Measurements from ENCODE around the gene USB1. TPM values are rescaled to one million over a fixed set of nuclear protein-coding genes. Genes with fewer than 3 reads are reported as not detected.

The USB1 gene
- total and polyA plus RNA-seq, 2 donors (not counting 1 experiment from before 2014, with no cell fraction given): 18.8 to 32.7 TPM

DNA sequence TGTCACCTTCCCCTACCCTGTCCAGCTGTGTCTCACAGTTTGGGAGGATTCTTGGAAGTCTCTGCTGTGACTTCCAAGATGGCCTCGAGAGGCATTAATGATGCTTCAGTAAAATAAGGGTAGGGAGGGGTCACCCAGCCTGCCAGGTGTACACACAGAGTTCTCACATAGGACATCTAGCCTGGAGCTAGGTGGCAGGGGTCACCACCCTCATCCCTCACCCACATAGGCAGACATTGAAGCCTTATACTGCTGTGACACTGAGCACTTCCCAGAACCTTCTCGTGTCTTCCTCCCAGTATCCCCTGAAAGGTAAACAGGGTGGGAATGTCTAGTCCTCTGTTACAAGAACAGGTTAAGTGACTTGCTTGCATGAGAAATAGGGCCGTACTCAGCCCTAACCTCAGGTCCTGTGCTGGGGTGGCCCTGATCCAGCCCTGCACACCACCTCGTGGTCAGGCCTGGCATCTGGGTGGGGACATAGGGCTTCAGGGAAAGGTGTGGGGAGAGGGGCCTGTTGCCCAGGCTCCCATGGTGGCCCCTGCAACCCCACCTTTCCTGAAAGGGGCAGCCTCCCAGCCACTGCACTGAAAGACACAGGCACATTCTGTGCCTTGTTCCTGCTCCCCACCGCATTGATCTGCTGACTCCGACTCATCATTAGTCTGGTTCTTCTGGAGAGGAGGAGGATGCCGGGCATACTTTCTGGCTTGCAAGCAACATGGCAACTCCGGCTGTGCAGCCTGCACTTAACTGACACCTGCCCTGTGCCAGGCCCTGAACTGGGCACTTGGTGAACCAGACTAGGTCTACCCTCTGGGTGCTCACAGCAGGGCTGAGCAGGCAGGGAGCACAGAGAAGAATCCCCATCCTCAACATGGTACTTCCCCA lies 20.7 kb downstream of the USB1 start:
- Histone ChIP-seq H3K79me2 (ENCODE audit: control insufficient read depth, insufficient read depth, low read length) (no peaks in the 10 kb centered on the region), H3K9me3 (ENCODE audit: control insufficient read depth, insufficient read depth, low read depth, low read length) (no peaks in the 10 kb centered on the region), H3K36me3 (ENCODE audit: control insufficient read depth, insufficient read depth, low read length) (no peaks in the 10 kb centered on the region), H3K9ac (ENCODE audit: insufficient read depth, low read length) (no peak overlapping the region), H3K27ac (ENCODE audit: insufficient read depth, low read length) (peak overlapping the region; percentile 37), H2AFZ (ENCODE audit: low read length) (no peak overlapping the region), H3K4me1 (ENCODE audit: control insufficient read depth, extremely low read depth, insufficient read depth, low read length) (peaks cover 16% of the 10 kb centered on the region), H4K20me1 (ENCODE audit: control insufficient read depth, extremely low read depth, insufficient read depth, low read length) (no peaks in the 10 kb centered on the region), H3K4me3 (replicated peaks in 1 of 4; ENCODE audit: control extremely low read depth in 1 of 4, insufficient read depth in 1 of 4, low read depth in 3 of 4, low read length in 4 of 4) (no peak overlapping the region), H3K27me3 (ENCODE audit: control insufficient read depth, insufficient read depth, low read length) (peaks cover 2% of the 10 kb centered on the region), H3K4me2 (ENCODE audit: extremely low read depth, insufficient read depth, low read length) (peak overlapping the region; percentile 40)
- DNase-seq (ENCODE audit: low read depth in 2 of 2): peak; percentile 47 to 53
- no peak for TF ChIP-seq EZH2 (IDR thresholded peaks at IDR 0.05; ENCODE audit: low read length, missing control alignments)
- TF ChIP-seq, protein P1, sequence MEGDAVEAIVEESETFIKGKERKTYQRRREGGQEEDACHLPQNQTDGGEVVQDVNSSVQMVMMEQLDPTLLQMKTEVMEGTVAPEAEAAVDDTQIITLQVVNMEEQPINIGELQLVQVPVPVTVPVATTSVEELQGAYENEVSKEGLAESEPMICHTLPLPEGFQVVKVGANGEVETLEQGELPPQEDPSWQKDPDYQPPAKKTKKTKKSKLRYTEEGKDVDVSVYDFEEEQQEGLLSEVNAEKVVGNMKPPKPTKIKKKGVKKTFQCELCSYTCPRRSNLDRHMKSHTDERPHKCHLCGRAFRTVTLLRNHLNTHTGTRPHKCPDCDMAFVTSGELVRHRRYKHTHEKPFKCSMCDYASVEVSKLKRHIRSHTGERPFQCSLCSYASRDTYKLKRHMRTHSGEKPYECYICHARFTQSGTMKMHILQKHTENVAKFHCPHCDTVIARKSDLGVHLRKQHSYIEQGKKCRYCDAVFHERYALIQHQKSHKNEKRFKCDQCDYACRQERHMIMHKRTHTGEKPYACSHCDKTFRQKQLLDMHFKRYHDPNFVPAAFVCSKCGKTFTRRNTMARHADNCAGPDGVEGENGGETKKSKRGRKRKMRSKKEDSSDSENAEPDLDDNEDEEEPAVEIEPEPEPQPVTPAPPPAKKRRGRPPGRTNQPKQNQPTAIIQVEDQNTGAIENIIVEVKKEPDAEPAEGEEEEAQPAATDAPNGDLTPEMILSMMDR (conservative IDR thresholded peaks at IDR 0.05 in 1 of 2, IDR thresholded peaks at IDR 0.05 in 1 of 2; ENCODE audit: low read depth in 1 of 2, low read length in 2 of 2): no peak

DNA sequence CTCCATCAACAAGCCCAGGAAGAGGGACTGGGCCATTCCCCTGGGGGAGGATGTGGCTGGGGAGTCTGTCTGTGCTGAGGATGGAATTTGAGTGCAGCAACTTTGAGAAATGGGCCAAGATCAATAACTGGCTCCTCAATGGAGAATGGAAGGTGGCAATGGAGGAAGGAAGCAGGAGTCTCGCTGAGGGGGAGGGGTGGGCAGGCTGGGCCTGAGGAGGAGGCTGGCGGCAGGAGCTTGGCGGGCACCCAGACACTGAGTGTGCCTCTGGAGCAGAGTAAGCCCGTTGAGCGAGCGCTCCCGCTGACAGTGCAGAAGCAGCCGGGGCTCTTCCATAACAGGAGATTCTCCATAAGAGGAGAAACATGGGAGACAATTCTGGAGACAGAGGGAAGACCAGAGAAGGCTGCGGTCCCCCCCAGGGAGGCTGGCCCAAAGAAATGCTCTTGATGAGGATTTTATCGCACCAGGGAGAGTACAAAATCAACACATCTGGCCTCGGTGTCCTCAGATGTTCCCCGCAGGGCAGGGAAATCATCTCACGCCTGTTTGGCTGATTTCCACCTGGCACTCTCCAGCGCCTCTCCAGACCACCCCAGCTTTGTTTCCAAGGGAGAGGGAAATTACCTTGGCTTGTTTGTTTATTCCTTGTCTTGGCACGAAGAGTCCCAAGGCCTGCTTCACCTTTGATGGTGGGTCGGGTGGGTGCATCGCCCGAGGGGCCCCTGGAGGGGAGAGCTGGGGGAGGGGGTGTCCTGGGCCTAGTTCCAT lies 21.6 kb downstream of the USB1 start:
- Histone ChIP-seq H3K4me2 (ENCODE audit: extremely low read depth, insufficient read depth, low read length) (peak overlapping the region; percentile 68), H3K79me2 (ENCODE audit: control insufficient read depth, insufficient read depth, low read length) (no peaks in the 10 kb centered on the region), H3K4me1 (ENCODE audit: control insufficient read depth, extremely low read depth, insufficient read depth, low read length) (peaks cover 16% of the 10 kb centered on the region), H4K20me1 (ENCODE audit: control insufficient read depth, extremely low read depth, insufficient read depth, low read length) (no peaks in the 10 kb centered on the region), H3K36me3 (ENCODE audit: control insufficient read depth, insufficient read depth, low read length) (no peaks in the 10 kb centered on the region), H3K4me3 (replicated peaks in 1 of 4; ENCODE audit: control extremely low read depth in 1 of 4, insufficient read depth in 1 of 4, low read depth in 3 of 4, low read length in 4 of 4) (peak overlapping the region in 1 of 4 experiments; percentile 33), H3K9me3 (ENCODE audit: control insufficient read depth, insufficient read depth, low read depth, low read length) (no peaks in the 10 kb centered on the region), H3K27ac (ENCODE audit: insufficient read depth, low read length) (peak overlapping the region; percentile 37), H2AFZ (ENCODE audit: low read length) (no peak overlapping the region), H3K27me3 (ENCODE audit: control insufficient read depth, insufficient read depth, low read length) (peaks cover 8% of the 10 kb centered on the region), H3K9ac (ENCODE audit: insufficient read depth, low read length) (no peak overlapping the region)
- TF ChIP-seq, protein P1 (conservative IDR thresholded peaks at IDR 0.05 in 1 of 2, IDR thresholded peaks at IDR 0.05 in 1 of 2; ENCODE audit: low read depth in 1 of 2, low read length in 2 of 2): no peak
- TF ChIP-seq EZH2 (IDR thresholded peaks at IDR 0.05; ENCODE audit: low read length, missing control alignments): no peak
- peak; percentile 73 to 77 for DNase-seq (ENCODE audit: low read depth in 2 of 2)
